ENCODE measurements around the gene UNC5C.

UNC5C gene

DNA sequence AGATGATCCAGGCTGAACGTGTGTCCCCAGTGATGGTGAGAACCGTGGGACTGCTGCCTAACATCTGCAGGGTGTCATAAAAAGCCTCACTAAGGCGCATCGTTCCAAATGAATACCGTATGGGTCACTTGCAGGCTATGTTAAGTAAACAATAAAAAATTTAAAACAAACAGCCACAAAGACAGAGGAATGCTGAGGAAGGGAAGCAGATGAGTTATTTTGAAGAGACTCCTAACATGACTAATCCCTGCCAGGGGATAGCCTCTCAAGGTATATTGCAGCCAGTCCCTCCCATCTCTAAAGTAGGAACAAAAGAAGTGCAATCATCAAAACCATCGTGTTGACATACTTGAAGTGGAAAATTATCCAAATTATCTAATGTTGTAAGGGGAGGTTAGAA, 83.8 kb downstream of the UNC5C start:
- peak; percentile 33 for DNase-seq

DNA sequence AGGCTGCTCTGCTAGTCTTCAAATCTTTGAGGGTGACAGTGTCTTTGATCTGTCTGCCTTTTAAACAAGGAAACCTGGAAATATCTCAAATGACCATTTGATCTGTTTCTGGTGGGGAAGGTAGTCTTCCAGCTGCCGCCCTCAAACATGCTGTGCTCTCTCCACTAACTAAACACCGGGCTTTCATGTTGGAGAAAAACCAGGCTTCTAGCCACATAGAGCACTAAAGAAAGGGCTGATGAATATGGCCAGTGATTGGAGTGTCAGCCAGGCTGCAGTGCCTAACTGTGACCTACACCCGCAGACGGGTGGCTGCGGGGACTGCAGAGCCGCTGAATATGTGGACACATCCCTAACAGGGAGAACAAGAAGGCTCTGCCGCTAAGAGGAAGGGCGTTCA, 85.9 kb downstream of the UNC5C start:
- DNase-seq = no peak

DNA sequence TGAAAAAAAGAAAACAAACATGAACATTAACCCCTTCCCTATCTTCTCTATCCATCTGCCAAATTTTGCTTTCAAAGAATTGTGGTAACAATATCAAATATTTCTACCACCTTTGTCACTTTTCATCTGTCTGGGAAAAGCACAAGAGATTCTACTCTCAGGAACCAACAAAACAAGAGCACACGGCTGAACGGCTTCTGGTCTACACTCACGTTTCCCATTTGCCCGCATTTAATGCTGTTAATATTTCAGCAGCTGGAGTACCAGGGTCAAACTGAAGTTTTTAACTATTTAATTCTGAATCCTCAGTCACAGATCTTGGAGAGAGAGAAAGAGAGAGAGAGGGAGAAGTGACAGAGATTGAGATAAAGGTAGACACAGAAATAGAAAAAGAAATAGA, 91.4 kb downstream of the UNC5C start:
- no peak for DNase-seq

DNA sequence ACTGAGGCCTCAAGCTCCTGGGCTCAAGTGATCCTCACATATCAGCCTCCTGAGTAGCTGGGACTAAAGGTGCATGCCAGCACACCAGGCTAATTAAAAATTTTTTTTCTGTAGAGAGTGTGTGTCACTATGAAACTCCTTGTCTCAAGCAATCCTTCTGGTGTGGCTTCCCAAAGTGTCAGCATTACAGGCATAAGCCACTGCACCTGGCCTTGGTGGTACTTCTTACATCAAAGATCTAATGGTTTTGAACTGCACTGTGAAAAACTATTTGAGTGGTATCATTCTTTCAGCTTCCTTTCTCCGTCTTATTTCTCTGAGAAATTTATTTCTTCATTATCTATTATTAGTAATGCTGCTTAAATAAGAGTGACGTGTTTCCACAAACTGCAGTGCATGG, 98.5 kb downstream of the UNC5C start:
- DNase-seq = no peak

DNA sequence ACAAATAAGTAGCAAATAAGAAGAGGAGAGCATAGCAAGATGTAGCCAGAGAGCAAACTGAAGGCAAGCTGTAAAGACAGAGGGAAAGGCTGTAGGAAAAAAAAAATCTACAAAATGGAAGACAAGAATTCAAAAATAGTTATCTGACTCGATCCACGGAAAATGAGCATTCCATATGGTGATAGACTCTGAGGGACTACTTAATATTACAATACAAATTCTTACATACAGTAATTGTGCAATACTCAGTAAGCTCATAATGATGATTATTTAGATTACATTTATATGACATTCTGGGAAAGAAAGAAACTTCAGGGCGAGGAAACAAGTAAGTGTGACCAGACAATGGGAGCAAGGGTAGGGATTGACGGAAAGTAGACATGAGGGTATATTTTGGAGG, 102.6 kb downstream of the UNC5C start:
- no peak for DNase-seq

DNA sequence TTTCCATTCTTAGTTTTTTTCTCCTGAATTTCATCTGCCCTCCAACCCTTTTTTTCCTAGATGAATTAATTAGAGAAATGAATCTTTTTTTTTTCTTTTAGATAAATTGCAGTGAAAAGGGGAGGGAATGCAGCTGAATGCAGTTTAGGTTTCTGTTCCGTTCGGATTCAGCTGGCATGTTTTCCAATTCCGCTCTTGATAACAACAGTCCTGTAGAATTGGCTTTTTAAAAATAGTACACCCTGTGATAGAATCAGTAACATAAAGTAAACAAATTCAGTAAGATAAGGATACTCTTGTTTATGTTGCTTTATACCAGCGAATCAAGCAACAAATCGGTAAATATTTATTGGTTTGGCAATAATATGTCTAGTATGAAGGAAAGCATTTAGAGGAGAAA, 103.5 kb downstream of the UNC5C start:
- DNase-seq = no peak

DNA sequence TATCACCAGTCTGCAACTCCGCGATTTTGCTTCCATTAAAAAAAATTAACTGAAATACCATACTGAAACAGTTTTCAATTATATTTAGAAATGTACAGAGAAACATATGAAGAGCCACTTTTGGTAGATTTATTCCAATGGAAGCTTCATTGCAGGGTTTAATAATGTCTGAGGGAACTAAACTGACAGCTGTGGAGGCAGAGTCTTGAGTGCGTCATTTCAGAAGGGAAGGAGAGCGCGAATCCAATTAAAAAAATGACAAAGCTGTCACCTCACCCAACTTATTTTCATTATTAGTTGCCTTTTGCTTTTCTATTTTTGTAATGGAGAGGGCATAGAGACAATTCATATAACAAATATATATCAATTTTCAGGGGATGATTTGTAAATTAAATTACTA, 104.0 kb downstream of the UNC5C start:
- no peak for DNase-seq

DNA sequence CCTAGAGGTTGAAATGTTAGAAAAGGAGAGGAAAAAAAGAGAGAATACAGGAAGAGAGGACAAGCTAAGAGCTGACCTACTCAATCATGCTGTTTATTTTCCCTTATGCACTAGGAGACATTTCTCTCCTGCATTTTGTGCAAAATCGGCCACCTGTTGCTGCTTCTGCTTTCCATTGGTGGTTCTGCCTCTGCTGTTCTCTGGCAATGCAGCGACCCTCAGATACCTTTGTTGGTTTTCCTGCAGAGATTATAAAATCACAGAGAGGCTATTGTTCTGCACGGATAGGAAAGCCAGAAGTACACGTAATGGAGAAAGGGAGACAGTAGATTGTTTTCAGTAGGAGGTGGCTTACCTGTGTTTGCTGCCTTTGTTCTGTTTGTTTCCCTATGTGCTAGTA, 108.9 kb downstream of the UNC5C start:
- DNase-seq = no peak

DNA sequence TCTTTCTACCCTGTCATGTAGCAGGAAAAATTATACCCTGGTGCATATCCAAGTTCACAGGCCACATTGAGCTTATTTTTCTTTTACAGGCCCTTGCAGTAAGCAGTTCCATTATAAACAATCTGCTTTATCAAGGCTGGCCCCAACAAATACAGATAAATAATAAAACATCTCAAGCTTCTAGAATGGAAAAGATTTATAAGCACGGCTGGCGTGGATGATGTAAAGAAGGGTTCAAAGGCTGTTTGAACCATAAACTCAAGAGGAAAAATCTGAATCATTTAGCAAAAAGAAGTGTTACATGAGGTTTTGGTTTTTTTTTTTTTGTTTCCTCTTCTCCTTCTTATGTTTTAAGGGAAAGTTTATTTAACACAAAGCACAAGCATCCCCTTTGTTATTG, 109.7 kb downstream of the UNC5C start:
- DNase-seq = no peak

DNA sequence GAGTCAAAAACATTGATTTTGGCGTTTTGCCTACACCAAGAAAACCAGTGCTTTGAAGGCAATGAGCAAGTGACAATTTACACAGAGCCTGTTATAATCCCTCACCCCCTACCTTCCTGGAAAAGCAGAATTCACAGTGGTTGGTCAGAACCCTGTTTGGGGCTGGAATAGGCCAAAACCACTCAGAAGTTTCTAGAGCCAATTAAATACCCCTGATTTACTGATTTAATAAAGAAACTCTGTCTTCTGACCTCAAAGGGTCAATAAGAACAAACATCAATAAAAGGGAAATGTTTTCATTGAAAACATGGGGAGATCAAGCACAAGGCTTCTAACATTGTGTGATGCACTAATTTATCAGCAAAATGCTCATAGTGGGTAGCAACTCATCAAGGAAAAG, 116.3 kb downstream of the UNC5C start:
- no peak for DNase-seq

DNA sequence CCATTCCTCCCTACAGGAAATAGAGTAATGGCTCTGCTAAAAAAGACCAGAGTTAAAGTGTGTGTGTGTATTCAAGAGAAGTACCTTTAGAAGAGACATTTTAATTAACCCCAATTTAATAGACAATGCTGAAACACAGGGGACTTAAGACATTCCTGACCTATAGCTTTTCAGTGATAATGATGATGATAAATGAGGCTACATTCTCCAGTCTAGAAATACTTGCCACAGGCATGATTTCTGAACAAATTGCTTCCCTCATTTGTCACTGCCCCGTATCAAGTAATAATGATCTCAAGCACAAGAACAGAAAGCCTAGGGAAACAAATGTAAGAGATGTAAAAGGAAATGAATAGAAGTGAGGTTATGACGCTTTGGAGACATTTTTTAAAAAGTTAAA, 117.1 kb downstream of the UNC5C start:
- DNase-seq = no peak

DNA sequence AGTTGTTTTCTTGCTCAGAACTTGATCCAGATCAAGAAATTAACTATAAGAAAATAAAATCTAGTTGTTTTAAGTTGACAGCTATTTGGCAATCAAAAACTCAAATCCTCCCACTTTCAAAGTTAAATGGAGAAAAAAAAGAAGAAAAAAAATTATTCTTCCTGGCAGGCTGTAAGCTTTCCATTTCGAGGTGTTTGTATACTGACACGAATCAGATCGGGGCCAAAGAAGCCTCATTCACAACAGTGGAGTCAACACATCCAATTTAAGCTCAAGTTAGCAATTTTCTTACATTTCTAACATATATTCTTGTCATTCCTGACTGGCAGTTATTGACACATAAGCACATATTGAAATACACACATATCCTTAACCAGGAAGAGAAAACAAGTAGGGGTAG, 119.4 kb downstream of the UNC5C start:
- no peak for DNase-seq

DNA sequence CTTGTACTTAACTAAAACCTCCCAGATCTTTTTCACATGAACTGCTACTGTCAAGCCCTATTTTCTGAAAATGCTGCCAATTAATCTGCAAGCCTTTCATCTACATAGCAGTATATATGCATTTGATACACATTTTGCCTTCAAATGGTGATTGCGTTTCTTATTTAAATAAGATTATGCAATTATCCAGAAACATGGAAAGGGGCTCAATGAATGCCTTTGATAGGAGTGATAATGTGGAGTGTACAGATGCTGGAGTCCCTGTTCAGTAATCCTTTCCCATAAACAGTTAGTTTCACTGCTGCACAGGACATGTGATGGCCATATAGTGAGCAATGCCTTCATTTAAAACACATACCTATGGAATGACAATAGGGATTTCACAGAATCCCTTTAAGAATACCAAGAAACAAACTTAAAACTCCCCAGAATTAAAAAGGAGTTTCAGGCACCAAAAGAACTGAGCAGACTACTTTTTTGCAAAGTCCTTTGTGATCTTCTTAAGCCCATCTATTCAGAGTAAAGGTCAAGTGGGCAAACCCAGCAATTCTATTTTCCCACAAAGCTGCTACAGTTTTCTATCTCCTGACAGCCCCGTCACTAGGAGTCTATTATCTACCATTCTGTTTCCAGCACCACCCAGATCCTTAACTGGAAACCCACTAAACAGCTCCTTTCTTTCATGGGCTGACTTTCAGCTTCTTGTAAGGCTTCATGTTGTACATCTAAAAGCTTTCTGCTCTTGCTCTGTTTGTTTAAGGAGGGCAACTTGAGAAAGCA, 120.3 kb downstream of the UNC5C start:
- no peak for DNase-seq

DNA sequence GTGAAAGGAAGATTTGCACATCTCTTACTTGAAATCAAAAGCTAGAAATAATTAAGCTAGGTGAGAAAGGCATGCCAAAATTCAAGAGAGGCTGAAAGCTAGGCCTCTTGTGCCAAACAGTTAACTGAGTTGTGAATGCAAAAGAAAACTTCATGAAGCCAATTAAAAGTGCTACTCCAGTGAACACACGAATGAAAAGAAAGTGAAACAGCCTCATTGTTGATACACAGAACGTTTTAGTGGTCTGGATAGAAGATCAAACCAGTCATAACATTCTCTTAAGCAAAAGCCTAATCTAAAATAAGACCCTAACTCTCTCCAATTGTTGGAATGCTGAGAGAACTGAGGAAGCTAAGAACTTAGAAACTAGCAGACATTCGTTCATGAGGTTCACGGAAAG, 122.3 kb downstream of the UNC5C start:
- no peak for DNase-seq

DNA sequence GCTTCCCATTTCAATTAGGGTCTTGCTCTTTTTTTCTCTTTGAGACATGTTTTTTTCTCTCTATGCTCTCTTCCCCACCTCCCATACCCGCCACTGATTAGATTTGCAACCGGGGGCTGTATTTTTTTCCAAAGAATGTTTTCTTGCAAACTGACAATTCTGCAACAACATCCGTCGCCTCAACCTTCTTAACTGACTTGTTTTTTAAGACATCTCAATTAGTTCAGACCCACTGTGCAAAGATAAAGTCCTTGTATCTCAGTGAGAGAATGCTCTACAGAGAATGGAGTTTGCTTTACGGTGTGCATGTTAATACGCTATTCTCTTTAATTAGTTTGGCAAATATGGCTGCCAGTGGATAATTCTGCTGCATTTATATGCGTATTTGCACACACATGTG, 126.3 kb downstream of the UNC5C start:
- no peak for DNase-seq

DNA sequence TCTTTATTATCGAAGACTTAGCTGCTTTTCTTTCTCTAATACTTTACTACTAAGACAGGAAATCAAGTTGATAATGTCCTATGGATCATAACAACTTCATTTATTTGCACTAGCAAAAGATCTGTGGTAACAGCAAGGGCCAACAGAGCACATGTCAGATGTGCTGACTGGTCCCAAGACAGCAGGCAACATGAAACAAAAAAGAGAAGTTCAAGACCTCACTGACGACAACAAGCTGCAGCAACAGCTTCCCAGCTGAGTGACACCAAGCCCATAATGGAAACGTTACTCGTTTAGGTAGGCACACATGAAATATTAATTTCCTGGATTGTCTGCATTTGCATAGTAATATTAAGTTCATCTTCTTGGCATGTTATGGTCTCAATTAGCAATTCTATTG, 126.9 kb downstream of the UNC5C start:
- DNase-seq = no peak

DNA sequence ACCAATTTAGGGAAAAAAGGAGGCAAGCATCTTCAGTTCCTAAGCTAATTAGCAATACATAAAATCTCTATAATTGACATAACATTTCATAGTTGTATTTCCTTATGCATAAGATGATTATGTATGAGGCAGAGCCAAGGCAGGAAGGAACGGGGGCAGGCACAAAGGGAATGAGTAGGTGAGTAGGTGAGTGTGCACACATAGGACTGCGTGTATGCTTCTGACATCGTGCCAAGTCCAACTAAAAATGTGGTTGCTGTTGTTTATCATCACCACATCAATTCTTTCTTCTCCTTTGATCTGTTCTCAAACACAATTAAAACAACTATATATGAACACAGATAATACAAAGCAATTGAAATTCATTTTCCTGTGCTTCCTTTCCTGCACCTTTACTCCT, 131.2 kb downstream of the UNC5C start:
- no peak for DNase-seq

DNA sequence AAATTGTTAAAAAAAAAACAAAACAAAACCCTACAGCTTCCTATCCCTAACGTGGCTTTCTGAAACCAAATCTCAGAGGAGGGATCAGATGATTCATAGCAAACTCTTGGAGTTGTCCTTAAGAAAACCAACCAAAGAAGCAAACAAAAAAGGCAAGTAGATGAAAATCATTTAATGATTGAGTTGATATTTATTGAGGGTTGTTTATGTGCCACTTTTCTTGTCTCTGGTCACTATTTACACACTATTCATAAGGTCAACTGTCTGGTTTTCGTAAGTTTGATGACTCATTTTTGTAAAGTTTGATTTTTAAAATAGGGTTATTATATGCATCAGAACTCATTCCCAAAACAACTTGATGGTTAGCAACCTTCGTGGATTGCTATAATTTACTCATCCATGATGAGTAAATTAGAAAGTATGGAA, 133.4 kb downstream of the UNC5C start:
- DNase-seq = no peak

DNA sequence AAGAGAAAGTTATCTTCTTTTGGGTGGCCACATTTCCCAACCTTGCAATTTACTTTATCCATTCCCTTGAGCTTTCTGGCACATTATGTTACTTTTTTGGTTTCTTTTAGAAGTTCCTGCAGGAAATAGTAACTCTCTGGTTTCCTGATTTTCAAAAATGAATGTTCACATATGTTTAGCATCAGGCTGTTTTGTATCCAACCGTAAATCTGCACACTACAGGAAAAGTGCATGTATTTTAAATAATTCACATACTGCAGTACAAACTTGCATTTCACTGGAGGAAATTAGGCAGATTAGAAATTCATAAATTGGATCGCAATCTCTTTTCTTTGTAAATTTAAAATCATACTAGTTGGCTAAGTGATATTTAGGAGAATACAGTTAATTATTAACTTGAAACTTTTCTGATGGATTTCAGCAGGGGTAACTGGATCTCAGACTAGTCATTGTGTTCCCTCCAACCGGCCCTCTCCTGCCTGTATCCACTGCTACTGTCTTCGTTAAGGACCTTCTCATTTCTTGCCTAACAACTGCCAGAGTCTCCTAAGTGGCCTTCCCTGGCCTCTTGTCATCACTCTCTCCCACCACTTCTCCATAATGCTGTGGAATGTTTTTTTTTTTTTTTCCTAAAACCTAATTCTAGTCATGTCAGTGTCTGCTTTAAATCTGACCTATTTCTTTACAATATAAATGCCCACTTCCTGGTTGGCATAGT, 137.2 kb downstream of the UNC5C start:
- DNase-seq = no peak

DNA sequence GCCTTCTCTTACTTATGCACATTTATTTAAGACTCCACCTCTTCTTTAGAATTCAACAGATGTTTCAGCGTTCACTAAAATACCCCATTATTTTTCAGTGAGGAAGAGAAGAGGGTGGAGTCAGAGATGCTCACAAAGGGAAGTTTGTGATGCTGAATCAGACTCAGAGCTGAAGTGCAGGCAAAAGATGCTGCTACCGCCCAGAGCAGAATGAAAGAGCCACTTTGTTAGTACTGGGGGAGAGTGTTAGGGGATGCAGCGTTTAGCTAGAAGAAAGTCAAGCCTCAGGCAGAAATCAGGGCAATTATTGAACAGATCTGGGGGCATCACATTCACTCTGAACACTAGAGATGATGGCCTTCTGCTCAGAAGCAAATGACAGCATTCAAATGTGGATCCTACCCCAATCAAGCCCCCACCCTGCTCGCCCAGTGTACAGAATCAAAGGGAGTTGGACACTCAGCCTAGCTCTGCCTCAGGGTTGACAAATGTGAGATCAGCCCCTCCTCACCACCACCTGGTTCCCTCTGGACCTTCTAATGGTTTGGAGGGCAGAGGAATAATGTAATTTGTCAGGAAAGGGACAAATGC, 138.3 kb downstream of the UNC5C start:
- DNase-seq = no peak

DNA sequence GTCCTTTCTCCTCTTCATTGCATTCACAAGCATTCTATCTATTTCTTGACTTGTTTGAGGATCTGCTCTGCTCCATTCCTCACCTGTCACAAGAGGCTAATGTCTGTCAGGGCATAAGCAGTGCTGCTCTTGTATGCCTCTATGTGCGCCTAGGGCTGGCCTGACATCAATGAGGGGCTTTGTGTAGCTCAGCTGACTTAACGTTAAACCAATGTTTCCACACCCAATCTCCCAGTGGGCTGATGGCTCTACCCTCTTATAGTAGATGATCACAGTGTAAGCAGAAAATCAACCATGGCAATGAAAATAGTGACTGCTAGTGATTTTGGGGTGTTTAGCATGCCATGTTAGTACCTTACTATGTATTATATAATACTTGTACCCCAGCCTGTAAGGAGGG, 139.0 kb downstream of the UNC5C start:
- DNase-seq = no peak

DNA sequence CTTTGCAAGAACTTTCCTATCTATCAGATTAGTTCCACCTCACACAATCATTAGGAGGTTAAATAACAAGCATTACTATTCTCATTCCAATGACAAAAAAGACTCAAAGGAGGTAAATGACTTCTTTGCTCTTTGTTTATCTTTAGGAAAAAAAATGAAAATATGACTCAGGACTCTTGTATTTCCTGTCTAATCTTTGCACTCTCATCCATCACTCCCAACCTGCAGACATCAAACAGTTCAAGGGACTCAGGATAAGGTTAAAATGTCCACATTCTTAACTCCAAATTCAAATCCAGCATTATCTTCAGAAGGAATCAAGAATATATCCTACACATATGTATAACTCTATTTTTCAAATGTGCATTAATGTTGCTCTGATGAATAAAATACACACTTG, 139.6 kb downstream of the UNC5C start:
- no peak for DNase-seq

DNA sequence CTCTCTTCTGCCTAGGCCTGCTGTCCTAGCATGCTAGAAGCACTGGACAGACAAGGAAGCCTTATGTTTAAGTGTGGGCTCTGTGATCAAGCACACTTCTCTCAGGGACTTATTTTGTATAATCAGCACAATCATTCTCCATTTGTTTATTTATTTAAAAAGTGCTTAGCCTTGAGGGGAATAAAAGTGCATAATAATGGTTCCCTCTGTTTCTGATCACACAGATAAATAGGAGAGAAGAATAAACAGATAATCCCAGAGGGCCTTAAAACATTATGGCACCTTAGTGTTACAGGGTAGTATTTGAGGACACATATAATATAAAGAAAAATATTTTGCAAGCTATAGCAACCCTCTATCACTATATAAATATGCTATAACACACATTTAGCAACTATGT, 146.5 kb downstream of the UNC5C start:
- DNase-seq = no peak

DNA sequence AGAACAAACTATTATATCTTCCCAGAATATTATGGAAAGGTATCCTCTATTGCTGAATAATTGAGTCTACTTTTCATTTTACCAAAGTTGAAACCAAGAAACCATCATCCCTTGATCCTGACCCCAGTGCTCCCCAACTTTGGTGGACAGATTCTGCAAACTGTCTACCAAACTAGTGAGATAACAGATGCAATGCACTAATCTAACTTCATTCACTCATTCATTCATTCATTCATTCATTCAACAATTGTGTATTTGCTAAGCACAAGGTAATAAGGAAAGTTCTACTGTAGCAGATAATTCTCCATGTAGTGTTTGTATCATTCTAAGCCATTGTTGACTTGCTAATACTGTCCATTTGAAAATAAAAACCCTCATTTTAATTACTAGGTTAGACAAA, 150.6 kb downstream of the UNC5C start:
- no peak for DNase-seq

Data from right kidney (tissue), 1 donor.